Neuronal stem cell (in vitro differentiated cells): ENCODE results near the gene FLVCR2.

Source experiments
- DNase-seq: peaks from one replicate; pipeline ENCODE4 v3.0.0-alpha.2; 2013; ENCODE audit warnings: low spot score
- H2AFZ ChIP-seq: one replicate; pipeline ENCODE4 v1.6.1; 2013; ENCODE audit warnings: mild to moderate bottlenecking, low read length, inconsistent platforms
- H2AK5ac ChIP-seq: 2 replicates; pipeline ENCODE4 v1.6.1; 2013; ENCODE audit warnings: low read depth, mild to moderate bottlenecking, inconsistent platforms, low read length, moderate library complexity, mixed read lengths
- H2BK120ac ChIP-seq: 2 replicates; pipeline ENCODE4 v1.6.1; 2013; ENCODE audit warnings: low read depth, mild to moderate bottlenecking, inconsistent platforms, low read length, moderate library complexity, mixed read lengths
- H2BK12ac ChIP-seq: one replicate; pipeline ENCODE4 v1.6.1; 2013; ENCODE audit warnings: low read length, inconsistent platforms
- H2BK15ac ChIP-seq: 2 replicates; pipeline ENCODE4 v1.6.1; 2013; ENCODE audit warnings: mild to moderate bottlenecking, low read length, inconsistent platforms, mixed read lengths
- H2BK5ac ChIP-seq: one replicate; pipeline ENCODE4 v1.6.1; 2013; ENCODE audit warnings: inconsistent platforms, mild to moderate bottlenecking, low read length, moderate library complexity
- H3K14ac ChIP-seq: one replicate; pipeline ENCODE4 v1.6.1; 2013; ENCODE audit warnings: low read length, inconsistent platforms
- H3K18ac ChIP-seq: 2 replicates; pipeline ENCODE4 v1.6.1; 2013; ENCODE audit warnings: low read length, inconsistent platforms
- H3K23ac ChIP-seq: 2 replicates; pipeline ENCODE4 v1.6.1; 2013; ENCODE audit warnings: low read depth, mild to moderate bottlenecking, mixed read lengths, low read length, inconsistent platforms; ENCODE audit not compliant: poor library complexity
- H3K27ac ChIP-seq: replicated peaks from 3 replicates; pipeline ENCODE4 v1.5.1; 2013; ENCODE audit warnings: low read length, inconsistent platforms
- H3K27me3 ChIP-seq, 3 experiments: 2 replicates each; pipeline ENCODE4 v1.6.1; 2013; ENCODE audit warnings: low read length in 3 of 3, mild to moderate bottlenecking in 2 of 3, inconsistent platforms in 1 of 3, low read depth in 1 of 3, mixed read lengths in 1 of 3, moderate library complexity in 1 of 3; ENCODE audit not compliant: control insufficient read depth in 3 of 3, insufficient read depth in 3 of 3
- H3K36me3 ChIP-seq, 2 donors: replicated peaks in 1 of 2; 2 replicates each; pipeline ENCODE4 v1.6.1; 2013; ENCODE audit warnings: low read length in 2 of 2; ENCODE audit not compliant: control insufficient read depth in 2 of 2, insufficient read depth in 2 of 2
- H3K4ac ChIP-seq: 2 replicates; pipeline ENCODE4 v1.6.1; 2013; ENCODE audit warnings: inconsistent platforms, mild to moderate bottlenecking, low read length, moderate library complexity
- H3K4me1 ChIP-seq, 2 donors: 1 replicate in 1 of 2; 2 replicates in 1 of 2; pipeline ENCODE4 v1.6.1; 2013; ENCODE audit warnings: low read length in 2 of 2, low read depth in 1 of 2; ENCODE audit not compliant: control insufficient read depth in 2 of 2, insufficient read depth in 1 of 2
- H3K4me2 ChIP-seq: one replicate; pipeline ENCODE4 v1.6.1; 2013; ENCODE audit warnings: mild to moderate bottlenecking, low read length, inconsistent platforms; ENCODE audit not compliant: insufficient read depth, poor library complexity, severe bottlenecking
- H3K4me3 ChIP-seq, 2 donors: 2 replicates each; pipeline ENCODE4 v1.5.1; 2013; ENCODE audit warnings: low read length in 2 of 2, mild to moderate bottlenecking in 2 of 2, inconsistent platforms in 1 of 2, moderate library complexity in 1 of 2
- H3K79me1 ChIP-seq: one replicate; pipeline ENCODE4 v1.6.1; 2013; ENCODE audit warnings: low read depth, mild to moderate bottlenecking, inconsistent platforms, low read length, moderate library complexity
- H3K9ac ChIP-seq: one replicate; pipeline ENCODE4 v1.6.1; 2013; ENCODE audit warnings: mild to moderate bottlenecking, low read depth, low read length, inconsistent platforms; ENCODE audit not compliant: poor library complexity
- H3K9me3 ChIP-seq, 2 donors: replicated peaks in 1 of 2; 2 replicates each; pipeline versions ENCODE3 to v1.6.1; 2013; ENCODE audit warnings: low read length in 2 of 2, mild to moderate bottlenecking in 2 of 2, inconsistent platforms in 1 of 2, low read depth in 1 of 2, mixed read lengths in 1 of 2, moderate library complexity in 1 of 2; ENCODE audit not compliant: control insufficient read depth in 2 of 2, insufficient read depth in 1 of 2
- H4K8ac ChIP-seq: one replicate; pipeline ENCODE4 v1.6.1; 2013; ENCODE audit warnings: low read depth, mild to moderate bottlenecking, inconsistent platforms, low read length, moderate library complexity
- H4K91ac ChIP-seq: one replicate; pipeline ENCODE4 v1.6.1; 2013; ENCODE audit warnings: low read length, low read depth, mild to moderate bottlenecking, inconsistent platforms; ENCODE audit not compliant: poor library complexity
- WGBS, 2 donors: extraction: QIAGEN DNeasy Blood & Tissue Kit; methylation state at CpG; one replicate each; pipeline ENCODE4 v1.1.7; 2013; ENCODE audit warnings: missing lambda C conversion rate in 2 of 2, mixed read lengths in 1 of 2; ENCODE audit not compliant: insufficient read length in 2 of 2, insufficient replicate concordance in 1 of 2; ENCODE audit errors: extremely low coverage in 2 of 2; 5-methylcytosine and 5-hydroxymethylcytosine counted together

FLVCR2 gene

DNA sequence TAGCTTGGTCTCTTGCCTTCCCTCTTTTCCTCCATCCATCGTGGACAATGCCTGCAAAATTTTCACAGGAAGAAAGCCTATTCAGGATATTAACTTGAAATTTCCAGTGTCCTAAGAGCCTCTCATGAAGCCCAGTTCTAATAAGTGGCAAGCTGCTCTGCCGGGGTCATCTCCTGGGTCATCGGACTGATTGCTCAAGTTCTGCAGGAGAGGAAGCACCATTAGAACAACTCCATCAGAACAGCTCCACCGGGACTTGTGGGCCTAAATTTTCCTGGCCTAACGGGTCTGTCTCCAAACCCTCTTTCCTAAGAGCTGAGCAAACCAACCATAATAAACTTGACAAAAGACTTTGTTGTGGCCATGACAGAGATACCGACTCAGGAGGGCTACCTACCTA is 68.3 kb downstream of the FLVCR2 start:
- H2BK15ac ChIP-seq, result no peak overlapping the region
- H2BK12ac ChIP-seq, result no peak overlapping the region
- H2AFZ ChIP-seq, result no peak overlapping the region
- H3K79me1 ChIP-seq, result no peaks in the 10 kb centered on the region
- H3K4me2 ChIP-seq, result no peak overlapping the region
- H3K36me3 ChIP-seq, result peaks cover 23 to 50% of the 10 kb centered on the region in 2 donors
- no peak overlapping the region for H3K14ac ChIP-seq
- no peak overlapping the region for H2BK5ac ChIP-seq
- no peak overlapping the region for H3K4me3 ChIP-seq
- H3K4me1 ChIP-seq, result peaks cover 0 to 2% of the 10 kb centered on the region in 2 donors
- H3K27me3 ChIP-seq, result no peaks in the 10 kb centered on the region
- H4K91ac ChIP-seq, result no peak overlapping the region
- no peak overlapping the region for H2AK5ac ChIP-seq
- no peak for DNase-seq
- no CpG with 5 or more reads among the region's 6 CpGs for WGBS, 2 donors
- H3K18ac ChIP-seq, result no peak overlapping the region
- no peak overlapping the region for H2BK120ac ChIP-seq
- no peaks in the 10 kb centered on the region for H3K9me3 ChIP-seq
- no peak overlapping the region for H4K8ac ChIP-seq
- no peak overlapping the region for H3K9ac ChIP-seq
- no peak overlapping the region for H3K23ac ChIP-seq
- no peak overlapping the region for H3K4ac ChIP-seq
- H3K27ac ChIP-seq, result no peak overlapping the region

DNA sequence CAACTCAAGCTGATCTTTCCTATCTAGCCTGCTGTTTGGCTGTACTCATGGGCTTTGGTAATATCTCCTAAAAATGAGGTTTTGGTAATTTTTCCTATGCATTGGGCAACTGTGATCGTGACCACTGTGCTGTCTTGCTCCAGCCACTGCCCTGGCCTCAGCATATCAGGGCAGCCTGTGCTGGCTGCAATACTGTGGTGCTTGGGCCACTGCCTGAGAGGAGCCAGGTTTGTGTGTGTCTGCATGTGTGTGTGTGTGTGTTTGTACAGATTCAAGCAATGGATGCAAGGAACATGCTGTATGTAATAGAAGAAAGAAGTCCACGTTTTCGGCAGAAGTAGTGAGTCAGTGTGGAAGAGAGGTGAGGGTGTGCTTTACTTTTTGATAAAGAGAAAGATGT is 69.2 kb downstream of the FLVCR2 start:
- no peak overlapping the region for H2BK12ac ChIP-seq
- H3K79me1 ChIP-seq, result no peaks in the 10 kb centered on the region
- H3K27ac ChIP-seq, result no peak overlapping the region
- H3K18ac ChIP-seq, result no peak overlapping the region
- no peak overlapping the region for H3K4ac ChIP-seq
- no peak overlapping the region for H3K9ac ChIP-seq
- no peak for DNase-seq
- H2AFZ ChIP-seq, result no peak overlapping the region
- H3K4me1 ChIP-seq, result peaks cover 0 to 2% of the 10 kb centered on the region in 2 donors
- H3K4me2 ChIP-seq, result no peak overlapping the region
- peaks cover 27 to 58% of the 10 kb centered on the region in 2 donors for H3K36me3 ChIP-seq
- WGBS, 2 donors, result no CpG with 5 or more reads among the region's 3 CpGs
- no peaks in the 10 kb centered on the region for H3K9me3 ChIP-seq
- H2AK5ac ChIP-seq, result no peak overlapping the region
- H2BK5ac ChIP-seq, result no peak overlapping the region
- no peak overlapping the region for H3K14ac ChIP-seq
- no peaks in the 10 kb centered on the region for H3K27me3 ChIP-seq
- H2BK15ac ChIP-seq, result no peak overlapping the region
- no peak overlapping the region for H4K91ac ChIP-seq
- no peak overlapping the region for H2BK120ac ChIP-seq
- no peak overlapping the region for H3K23ac ChIP-seq
- H4K8ac ChIP-seq, result no peak overlapping the region
- no peak overlapping the region for H3K4me3 ChIP-seq

DNA sequence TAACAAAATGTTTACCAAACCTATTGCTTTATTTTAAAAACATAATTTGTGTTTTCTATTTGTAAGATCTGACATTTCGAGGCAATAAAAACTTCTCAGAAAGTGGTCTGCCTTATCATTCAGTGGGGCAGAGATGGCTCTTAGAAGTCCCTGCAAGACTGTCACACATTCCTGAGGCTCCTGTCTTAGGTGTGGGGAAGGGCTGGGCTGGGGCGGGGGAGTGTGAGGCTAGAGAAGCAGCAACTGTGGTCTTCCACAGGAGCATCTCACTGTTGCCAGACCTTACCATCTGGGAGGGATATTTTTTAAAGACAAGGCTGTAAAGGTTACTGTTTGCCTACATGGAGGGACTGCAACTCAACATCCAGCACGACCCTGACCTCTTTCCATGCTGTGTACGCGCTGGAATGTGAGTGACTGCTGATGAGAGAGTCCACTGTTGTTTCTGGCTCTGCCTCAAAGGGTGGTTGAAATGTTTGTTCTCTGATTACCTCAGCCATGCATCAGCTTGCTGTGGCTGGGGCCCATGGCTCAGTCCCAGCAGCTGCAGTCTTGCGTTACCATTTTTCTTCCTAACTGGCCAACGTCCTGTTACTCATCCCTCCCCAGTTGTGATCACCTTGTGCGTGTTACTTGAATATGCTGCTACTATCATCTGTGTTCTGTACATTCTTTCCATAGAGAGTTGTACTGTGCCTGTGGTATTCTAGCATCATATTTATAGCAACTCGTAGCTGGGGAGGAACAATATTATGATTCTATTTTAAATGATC is 69.8 kb downstream of the FLVCR2 start:
- Histone ChIP-seq H3K9me3 (no peaks in the 10 kb centered on the region), H3K4ac (no peak overlapping the region)

DNA sequence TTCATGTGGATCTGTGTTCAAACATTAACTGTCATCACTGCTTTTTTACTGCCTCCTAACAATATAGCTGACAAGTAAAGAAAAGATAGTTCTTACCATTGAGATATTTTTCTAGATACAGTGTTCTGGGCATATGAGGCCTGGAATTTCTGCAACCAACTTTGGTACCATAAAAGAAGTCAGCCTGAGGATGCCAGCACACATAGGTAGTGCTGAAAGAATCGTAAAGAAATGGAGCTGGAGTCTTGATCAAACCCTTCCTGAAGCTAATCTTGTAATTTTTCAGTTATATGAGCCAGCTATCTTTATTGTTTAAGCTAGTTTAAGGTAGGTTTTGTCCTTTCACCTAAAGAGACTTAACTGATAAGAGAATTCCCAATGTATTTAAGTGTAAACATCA is 70.9 kb downstream of the FLVCR2 start:
- Histone ChIP-seq H3K9ac (no peak overlapping the region), H3K4ac (no peak overlapping the region), H3K14ac (no peak overlapping the region), H3K4me3 (no peak overlapping the region), H4K8ac (no peak overlapping the region), H2BK12ac (no peak overlapping the region), H2BK120ac (no peak overlapping the region), H2AFZ (no peak overlapping the region), H3K4me1 (peaks cover 0 to 2% of the 10 kb centered on the region in 2 donors), H4K91ac (no peak overlapping the region), H3K4me2 (no peak overlapping the region), H3K9me3 (no peaks in the 10 kb centered on the region), H3K79me1 (no peaks in the 10 kb centered on the region), H2AK5ac (no peak overlapping the region), H3K27ac (no peak overlapping the region), H2BK15ac (no peak overlapping the region), H3K23ac (no peak overlapping the region), H3K27me3 (no peaks in the 10 kb centered on the region), H2BK5ac (no peak overlapping the region), H3K36me3 (peaks cover 33 to 75% of the 10 kb centered on the region in 2 donors), H3K18ac (no peak overlapping the region)
- DNase-seq, result no peak
- no CpG with 5 or more reads among the region's 1 CpG for WGBS, 2 donors

More for the DNA sequence above, 69.8 kb downstream of the FLVCR2 start:
- no peak overlapping the region for H3K27ac ChIP-seq
- no peak overlapping the region for H4K8ac ChIP-seq
- no peak overlapping the region for H2BK12ac ChIP-seq
- no peak overlapping the region for H2AK5ac ChIP-seq
- H3K27me3 ChIP-seq, result no peaks in the 10 kb centered on the region
- no peak overlapping the region for H4K91ac ChIP-seq
- H3K4me1 ChIP-seq, result peaks cover 0 to 2% of the 10 kb centered on the region in 2 donors
- H3K4me3 ChIP-seq, result no peak overlapping the region
- peaks cover 30 to 65% of the 10 kb centered on the region in 2 donors for H3K36me3 ChIP-seq
- H3K23ac ChIP-seq, result no peak overlapping the region
- H2BK15ac ChIP-seq, result no peak overlapping the region
- H2BK120ac ChIP-seq, result no peak overlapping the region
- no peaks in the 10 kb centered on the region for H3K79me1 ChIP-seq
- WGBS, 2 donors, result no CpG with 5 or more reads among the region's 9 CpGs
- H3K9ac ChIP-seq, result no peak overlapping the region
- H3K18ac ChIP-seq, result no peak overlapping the region
- H2AFZ ChIP-seq, result no peak overlapping the region
- no peak overlapping the region for H3K14ac ChIP-seq
- DNase-seq, result no peak
- H3K4me2 ChIP-seq, result no peak overlapping the region
- H2BK5ac ChIP-seq, result no peak overlapping the region
